ENCODE measurements around the gene SDS.
A peak's percentile ranks its signal among the peaks of the same experiment; 100 is the strongest.

The SDS gene

GRCh38 chr12:113395119-113395518, 8.6 kb downstream of the SDS start:
- TF ChIP-seq CTCF (IDR thresholded peaks at IDR 0.05; ENCODE audit: low read depth, low read length), result no peak
- no peak overlapping the region for H3K4me3 ChIP-seq (replicated peaks in 1 of 2; ENCODE audit: low read depth in 2 of 2, low read length in 2 of 2)
- no peak for DNase-seq (ENCODE audit: low read depth in 2 of 2)

GRCh38 chr12:113393749-113394148, 9.9 kb downstream of the SDS start:
- no peak overlapping the region for H3K4me3 ChIP-seq (replicated peaks in 1 of 2; ENCODE audit: low read depth in 2 of 2, low read length in 2 of 2)
- TF ChIP-seq CTCF (IDR thresholded peaks at IDR 0.05; ENCODE audit: low read depth, low read length), result no peak
- no peak for DNase-seq (ENCODE audit: low read depth in 2 of 2)

DNA sequence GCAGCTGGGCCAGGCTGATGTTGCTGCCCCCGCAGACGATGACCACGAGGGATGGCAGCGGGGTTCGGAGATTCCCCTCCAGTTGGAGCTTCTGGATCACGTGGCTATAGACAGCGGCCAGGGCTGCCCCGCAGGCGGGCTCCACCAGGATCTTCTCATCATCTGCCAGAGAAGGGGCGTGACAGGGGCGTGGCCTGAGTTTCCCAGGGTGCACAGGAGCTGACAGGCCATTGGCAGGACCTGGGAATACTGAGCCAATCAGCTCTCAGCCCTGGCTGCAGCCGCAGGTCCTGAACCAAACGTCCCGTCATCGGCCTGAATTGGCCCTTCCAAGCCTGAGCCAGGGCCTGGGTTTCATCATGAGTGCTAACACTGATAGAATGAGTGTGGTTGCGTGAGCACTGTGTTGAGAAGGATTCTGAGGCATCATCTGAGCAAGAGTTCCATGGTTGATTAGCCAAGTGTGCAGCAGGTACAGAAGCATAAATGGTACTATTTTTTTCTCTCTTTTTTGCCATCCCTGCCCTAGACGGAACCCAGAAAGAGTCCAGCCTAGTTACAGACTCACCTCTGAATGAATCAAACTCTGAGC, 10.6 kb downstream of the SDS start:
- peak; percentile 31 to 49 for DNase-seq (ENCODE audit: low read depth in 2 of 2)
- no peak for TF ChIP-seq CTCF (IDR thresholded peaks at IDR 0.05; ENCODE audit: low read depth, low read length)
- no peak overlapping the region for H3K4me3 ChIP-seq (replicated peaks in 1 of 2; ENCODE audit: low read depth in 2 of 2, low read length in 2 of 2)

DNA sequence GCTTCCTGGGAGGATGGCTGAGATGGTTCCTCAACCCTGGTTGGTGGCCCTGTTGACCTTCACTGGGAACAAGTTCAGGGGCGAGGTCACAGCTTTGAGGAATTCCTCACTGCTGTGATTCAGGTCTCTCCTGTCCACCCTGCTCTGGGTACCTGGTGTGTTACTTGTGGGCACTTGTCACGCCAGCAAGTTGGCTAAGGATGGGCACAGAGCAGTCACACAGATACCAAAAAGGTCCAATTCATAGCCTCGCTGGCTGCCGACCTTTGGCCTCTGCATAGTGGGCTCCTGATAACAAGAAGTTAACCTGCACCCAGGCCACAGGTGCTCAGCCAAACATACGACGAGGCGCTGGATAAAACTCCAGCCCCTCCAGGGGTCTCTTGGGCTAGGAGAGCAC, 11.2 kb downstream of the SDS start:
- no peak overlapping the region for H3K4me3 ChIP-seq (replicated peaks in 1 of 2; ENCODE audit: low read depth in 2 of 2, low read length in 2 of 2)
- no peak for TF ChIP-seq CTCF (IDR thresholded peaks at IDR 0.05; ENCODE audit: low read depth, low read length)
- no peak for DNase-seq (ENCODE audit: low read depth in 2 of 2)

DNA sequence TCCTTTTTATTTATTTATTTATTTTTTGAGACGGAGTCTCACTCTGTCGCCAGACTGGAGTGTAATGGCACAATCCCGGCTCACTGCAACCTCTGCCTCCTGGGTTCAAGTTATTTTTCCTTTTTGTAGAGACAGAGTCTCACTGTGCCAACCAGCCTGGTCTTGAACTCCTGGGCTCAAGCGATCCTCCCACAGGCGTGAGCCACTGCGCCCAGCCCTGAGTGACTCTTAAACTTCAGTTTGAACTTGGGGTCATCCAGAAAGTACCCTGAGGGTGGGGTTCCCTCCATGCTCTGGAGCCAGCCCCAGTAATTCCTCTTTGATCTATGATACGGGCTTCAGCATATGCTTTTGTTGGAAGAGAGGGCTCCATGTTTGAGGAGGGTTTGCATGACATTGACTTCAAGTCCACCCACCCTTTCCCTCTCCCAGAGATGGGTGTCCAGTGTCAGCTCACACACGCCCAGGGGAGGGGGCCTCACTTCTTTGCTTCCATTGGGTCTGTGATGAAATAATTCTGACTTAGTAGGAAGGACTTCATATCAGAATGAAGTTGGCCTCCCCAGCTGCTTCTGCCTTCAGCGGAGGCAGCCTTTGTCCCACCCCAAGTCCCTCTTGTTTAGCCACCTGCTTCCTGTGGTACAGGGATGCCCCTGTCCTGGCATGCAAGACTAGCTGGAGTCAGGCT, 11.9 kb downstream of the SDS start:
- no peak overlapping the region for H3K4me3 ChIP-seq (replicated peaks in 1 of 2; ENCODE audit: low read depth in 2 of 2, low read length in 2 of 2)
- TF ChIP-seq CTCF (IDR thresholded peaks at IDR 0.05; ENCODE audit: low read depth, low read length), result no peak
- no peak for DNase-seq (ENCODE audit: low read depth in 2 of 2)

DNA sequence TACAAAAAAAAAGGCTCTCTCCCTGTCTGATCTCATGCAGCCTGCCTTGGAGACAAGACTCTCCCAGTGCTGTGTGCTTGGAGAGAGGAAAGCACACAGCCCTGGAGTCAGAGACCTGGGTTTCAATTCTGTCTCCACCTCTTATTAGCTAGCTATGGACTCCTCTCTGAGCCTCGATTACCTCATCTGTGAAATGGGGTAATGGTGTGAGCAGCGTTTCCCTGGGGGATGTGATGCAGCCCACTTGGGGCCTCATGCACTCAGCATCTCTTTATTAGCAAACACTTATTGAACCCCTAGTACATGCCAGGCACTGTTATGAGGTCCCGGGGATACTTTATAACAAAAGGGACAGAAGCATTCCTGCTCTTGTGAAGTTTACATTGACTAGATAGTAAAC, 12.5 kb downstream of the SDS start:
- TF ChIP-seq CTCF (IDR thresholded peaks at IDR 0.05; ENCODE audit: low read depth, low read length), result no peak
- H3K4me3 ChIP-seq (replicated peaks in 1 of 2; ENCODE audit: low read depth in 2 of 2, low read length in 2 of 2), result no peak overlapping the region
- DNase-seq (ENCODE audit: low read depth in 2 of 2), result no peak
